HG03060 (cell line): ENCODE data around the gene RAD54L.

Source experiments
- ATAC-seq: cut with Tn5 transposase; IDR thresholded peaks from one replicate; pipeline ENCODE4 v1.9.1; 2021; ENCODE audit warnings: low read depth, moderate number of reproducible peaks; ENCODE audit not compliant: unreplicated experiment

The RAD54L gene

GRCh38 chr1:46284597-46285564 lies 37.3 kb downstream of the RAD54L start:
- no peak for ATAC-seq

DNA sequence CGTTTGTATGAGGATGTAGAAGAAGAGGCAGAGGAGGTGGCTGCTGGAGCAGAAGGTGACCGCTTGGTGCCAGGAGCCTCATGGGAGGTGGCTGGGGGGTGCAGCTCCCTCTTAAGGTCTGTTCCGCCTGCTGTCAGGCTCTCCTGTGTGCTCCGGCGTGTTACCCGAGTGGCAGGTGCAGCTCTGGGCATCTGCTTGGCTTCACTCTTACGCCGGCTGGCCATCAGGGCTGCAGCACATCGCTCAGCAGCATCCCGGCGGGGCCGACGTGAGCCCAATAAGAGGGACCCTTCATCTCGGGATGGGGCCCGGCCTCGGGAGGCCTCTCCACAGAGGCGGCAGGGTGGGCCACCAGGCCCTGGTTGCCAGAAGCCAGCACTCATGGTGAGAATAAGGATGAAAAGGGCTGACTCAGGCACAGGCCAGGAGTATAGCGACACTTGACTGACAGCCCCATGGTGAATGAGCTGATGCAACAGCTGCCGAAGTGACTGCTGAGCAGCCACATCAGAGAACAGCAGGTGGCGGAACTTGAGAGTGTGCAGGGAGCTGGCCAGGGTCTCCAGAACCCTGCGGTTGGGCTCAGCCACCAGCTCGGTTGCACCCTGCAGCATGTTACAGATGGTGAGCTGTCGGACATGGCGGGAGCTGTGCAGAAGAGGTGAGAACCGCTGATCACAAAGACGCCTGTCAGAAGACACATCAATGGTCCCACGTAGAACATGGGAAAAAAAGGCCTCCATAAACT lies 38.3 kb downstream of the RAD54L start:
- no peak for ATAC-seq

GRCh38 chr1:46288485-46289133 lies 41.0 kb downstream of the RAD54L start:
- ATAC-seq: no peak

DNA sequence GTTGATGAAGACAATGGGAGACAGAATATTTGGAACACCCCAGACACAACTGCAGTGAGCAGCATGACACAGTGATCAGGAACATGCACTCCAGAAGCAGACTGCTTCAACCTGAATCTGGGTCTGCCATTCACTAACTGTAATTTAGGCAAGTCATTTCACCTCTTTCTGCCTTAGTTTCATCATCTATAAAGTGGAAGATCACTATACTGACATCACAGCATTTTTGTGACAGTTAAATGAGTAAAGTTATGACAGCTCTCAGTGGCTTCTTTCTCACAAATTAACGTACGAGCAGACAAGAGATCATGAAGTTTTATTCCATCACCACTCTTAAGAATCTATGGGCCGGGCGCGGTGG lies 41.6 kb downstream of the RAD54L start:
- ATAC-seq: no peak

DNA sequence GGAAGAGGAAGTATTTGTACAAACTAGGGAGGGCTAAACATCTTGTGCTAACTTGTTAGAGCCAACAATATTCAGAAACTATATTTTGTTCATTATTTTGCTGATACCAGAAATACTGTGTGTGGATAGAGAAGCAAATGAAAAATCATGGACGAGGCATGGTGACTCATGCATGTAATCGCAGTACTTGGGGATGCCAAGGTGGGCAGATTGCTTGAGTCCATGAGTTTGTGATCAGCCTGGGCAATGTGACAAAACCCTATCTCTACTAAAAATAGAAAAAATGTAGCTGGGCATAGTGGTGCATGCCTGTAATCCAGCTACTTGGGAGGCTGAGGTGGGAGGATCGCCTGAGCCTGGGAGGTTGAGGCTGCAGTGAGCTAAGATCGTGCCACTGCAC lies 42.4 kb downstream of the RAD54L start:
- ATAC-seq: no peak

DNA sequence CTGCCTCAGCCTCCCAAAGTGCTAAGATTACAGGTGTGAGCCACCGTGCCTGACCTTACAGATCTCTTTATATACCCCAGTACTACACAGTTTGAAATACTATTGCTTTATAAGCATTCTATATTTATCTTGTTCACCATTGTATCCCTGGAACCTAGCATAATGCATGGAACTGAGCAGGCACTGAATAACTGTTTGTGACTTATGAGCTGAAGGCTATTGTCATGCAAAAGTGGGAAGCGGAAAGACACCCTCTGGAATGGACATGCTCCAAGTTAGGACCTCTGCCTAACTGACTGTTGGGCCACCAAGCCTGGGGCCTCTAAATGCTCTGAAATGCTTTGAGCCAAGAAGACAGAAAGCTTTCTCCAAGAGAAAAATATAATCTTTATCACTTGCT lies 47.7 kb downstream of the RAD54L start:
- ATAC-seq: no peak

DNA sequence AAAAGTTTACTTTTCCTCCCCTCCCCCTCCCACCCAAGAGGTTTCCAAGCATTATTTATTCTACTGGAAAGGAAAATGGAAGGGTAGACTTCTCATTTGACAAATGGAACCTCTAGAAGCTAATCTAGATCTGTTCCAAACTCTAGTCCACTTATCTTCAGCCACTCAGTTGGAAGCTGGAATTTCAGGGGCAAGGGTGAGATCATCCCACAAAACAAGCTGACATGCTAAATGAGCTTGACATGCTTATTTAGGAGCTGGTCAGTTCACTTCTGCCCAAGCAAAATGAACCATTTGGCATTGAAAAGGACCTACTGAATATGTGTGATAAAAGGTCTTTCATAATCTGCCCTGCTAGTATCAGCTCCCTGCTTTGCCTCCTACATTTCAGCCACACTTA lies 50.8 kb downstream of the RAD54L start:
- ATAC-seq: no peak

DNA sequence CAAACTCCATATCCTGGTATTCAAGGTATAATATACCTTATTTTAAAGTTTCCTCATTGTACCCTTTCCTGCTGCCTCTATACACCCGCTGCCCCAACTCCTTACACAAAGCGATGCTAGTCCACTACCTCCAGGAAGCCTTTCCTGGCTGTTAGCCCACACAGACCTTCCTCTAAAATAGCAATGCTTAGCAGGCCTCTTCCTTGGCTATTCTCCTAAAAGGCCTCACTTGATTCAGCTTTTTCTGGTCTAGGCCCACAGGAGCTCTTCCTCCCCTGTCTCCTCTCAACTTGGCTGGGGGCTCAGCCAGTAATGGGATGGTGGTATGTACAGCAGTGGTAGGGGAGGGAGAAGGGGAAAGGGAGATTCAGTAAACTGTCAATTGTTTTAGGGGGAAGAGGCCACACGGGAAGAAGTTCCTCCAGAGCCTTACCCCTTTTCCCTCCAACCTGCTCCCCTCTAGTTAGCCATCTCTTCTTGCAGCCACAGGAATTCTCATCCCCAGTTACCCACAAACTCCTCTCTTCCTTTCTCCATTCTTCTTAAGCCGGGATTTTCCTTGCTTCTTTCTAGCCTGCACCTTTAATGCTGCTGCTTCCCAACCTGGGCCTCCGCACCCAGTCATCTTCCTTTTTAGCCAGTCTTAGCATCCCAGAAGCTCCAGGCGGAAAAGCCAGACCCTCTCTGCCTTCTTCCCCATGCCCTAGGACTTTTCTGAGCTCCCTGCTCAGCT lies 53.3 kb downstream of the RAD54L start:
- ATAC-seq: no peak

DNA sequence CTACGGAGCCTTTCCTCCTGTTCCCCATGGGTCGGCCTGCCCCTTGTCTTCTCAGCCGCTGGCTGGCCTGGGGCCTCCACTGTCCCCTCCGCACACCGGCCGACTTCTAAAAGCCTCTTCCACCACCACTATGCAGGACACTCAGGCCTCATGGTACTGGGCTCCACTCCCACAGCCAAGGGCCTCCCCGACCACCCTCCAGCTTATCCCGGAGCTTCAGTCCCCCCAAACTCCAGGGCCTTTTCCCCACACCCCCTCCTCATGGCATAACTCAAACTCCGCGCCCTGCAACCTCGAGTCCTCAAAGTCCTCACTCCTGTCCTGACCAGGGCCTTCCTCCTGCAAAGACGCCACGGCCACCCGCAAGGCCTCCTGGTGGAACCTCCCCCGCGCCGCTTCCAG lies 53.8 kb downstream of the RAD54L start:
- no peak for ATAC-seq

DNA sequence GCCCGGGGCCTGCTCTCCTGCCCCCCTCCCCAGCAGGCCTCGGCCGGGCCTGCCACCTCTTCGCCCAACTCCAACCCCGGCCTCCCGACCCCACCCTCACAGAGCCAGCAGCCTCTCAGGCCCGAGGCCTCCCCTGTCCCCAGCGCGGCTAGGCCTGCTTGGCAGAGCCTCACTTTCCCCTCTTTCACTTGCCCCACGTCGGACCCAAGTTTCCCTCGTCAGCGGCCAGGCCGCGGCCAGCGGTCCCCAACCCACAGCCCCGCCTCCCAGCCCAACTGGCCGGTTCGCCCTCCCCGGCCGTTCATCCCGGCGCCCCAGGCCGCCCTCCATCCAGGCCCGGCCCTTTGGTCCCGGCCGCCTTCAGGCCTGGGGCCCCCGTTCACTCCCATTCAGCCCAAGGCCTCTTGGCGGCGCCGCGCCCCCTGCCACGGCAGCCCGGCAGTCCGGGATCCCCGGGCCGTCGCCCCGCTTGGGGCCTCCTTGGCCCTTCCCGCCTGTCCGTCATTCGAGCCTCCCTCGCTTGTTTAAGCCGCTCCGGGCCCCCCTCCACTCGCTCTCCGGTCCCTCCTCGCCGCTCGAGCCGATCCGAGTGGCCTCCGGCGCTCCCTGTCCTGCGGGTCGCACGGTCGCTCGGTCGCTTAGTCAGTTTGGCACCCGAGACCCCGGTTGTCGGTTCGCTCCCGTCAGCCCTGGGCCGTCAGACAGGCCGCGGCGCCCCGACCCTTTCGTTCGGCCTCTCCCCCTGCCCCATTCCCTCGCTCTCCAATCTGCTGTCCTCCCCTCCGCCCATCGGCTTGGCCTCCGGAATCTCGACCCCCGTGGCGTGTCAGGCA lies 54.5 kb downstream of the RAD54L start:
- no peak for ATAC-seq

GRCh38 chr1:46302641-46303037 lies 55.1 kb downstream of the RAD54L start:
- ATAC-seq: no peak

DNA sequence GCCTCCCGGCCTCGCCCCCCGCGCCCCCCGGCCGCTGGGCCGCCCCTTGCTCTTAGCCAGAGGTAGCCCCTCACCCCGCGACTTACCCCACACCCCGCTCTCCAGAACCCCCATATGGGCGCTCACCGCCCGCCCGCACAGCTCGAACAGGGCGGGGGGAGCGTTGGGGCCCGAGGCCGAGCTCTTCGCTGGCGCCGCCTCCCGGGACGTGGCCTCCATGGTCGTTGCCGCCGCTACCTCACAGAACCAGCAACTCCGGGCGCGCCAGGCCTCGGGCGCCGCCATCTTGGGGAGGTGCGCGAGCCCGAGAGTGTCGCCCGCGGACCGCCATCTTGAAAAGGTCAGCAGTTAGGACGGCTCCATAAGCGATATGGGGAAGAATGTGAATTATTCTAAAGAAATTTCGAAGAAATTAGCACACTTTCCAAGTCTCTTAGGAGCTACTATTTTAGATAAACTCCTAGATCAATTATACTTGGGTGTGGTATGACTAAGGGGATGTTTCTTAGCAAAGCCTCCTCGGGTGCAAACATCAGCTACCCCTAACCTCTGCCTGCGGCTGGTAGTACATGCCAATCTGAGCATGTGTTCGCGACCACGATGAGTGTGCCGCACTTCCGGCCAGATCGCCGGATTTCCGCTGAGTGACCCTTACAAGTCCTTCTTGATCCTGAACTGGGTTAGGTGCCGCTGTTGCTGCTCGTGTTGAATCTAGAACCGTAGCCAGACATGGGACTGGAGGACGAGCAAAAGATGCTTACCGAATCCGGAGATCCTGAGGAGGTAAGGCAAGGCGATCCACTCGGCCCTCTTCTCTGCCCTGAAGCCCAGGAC lies 55.7 kb downstream of the RAD54L start, which contains the start of the genes LRRC41 and UQCRH:
LRRC41 (minus strand) TSS at position 579 of the 834 bp plus-strand sequence; CDS start at position 285, 294 bp downstream.
UQCRH (plus strand) TSS at position 661 of the 834 bp plus-strand sequence; CDS start at position 730, 69 bp downstream.
- ATAC-seq: peak; percentile 77

DNA sequence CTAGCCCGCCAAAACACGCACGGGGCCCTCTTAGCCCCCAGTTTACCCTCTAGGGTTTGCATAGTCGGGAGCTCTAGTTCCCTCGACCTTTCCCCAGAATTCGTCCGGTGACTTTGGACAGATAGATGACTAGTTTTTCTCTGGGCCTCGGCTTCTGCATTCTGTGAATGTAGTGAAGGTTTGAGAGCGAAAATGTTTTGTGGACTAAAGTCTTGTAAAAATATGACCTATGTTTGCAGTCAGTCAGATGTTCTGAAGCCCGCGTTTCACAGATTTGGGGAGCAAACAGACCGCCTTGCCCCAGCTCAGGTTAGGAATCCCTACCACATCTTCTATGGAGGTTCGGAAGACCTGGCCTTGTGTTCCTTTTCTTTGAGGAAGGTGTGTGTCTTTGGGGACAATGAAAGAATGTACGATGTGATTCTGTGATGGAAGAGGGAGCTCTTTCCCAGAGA lies 56.3 kb downstream of the RAD54L start:
- no peak for ATAC-seq

- no peak for ATAC-seq
These were observed 58.6 kb downstream of the RAD54L start for GRCh38 chr1:46306159-46306530.

DNA sequence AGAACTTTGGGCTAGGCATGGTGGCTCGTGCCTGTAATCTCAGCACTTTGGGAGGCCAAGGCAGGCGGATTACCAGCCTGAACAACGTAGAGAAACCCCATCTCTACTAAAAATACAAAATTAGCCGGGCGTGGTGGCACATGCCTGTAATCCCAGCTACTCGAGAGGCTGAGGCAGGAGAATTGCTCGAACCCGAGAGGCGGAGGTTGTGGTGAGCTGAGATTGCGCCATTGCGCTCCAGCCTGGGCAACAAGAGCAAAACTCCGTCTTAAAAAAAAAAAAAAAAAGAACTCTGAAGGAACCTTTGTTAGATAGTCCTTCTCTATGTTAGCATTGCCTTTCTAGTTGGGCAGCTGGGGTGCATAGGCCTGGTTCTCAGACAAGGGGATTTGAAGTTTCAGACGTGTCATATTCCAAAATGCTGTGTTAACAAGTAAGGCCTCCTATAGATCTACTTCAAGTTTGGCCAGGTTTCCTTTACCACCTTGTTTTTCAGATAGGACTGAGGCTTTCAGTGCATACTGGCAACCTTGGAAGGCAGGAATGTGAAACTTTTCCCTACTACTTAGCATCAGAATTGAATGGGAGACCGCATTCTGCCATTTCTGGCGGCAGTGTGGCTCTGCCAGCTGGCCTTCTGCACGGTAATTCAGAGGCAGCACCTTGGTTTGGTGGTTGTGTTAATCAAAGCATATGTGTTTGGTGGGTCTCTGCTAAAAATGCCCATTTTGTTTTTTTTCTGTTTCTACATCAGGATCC lies 62.0 kb downstream of the RAD54L start:
- ATAC-seq: no peak

DNA sequence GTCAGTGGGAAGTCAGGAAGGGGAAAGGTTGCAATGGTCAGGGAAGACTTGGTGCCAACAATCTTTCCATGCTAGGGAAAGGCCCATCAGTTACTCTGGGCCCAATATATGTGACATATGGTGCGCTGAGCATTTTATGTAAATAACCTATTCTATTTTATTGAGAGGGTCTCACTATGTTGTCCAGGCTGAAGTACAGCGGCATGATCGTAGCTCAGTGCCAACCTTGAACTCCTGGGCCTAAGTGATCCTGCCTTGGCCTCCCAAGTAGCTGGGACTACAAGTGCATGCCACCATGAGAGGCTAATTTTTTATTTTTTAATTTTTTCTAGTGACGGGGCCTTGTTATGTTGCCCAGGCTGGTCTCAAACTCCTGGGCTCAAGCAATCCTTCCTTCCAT lies 62.8 kb downstream of the RAD54L start:
- ATAC-seq: no peak

GRCh38 chr1:46315669-46316403 lies 68.3 kb downstream of the RAD54L start:
- ATAC-seq: no peak
